Ectodermal cell (in vitro differentiated cells): Measurements from ENCODE around the gene CPB1.

Source experiments
- H3K27ac ChIP-seq: 2 replicates; pipeline ENCODE4 v1.7.0; 2013; ENCODE audit warnings: mild to moderate bottlenecking, low read depth, low read length; ENCODE audit not compliant: insufficient read depth, poor library complexity, severe bottlenecking
- H3K27me3 ChIP-seq: 2 replicates; pipeline ENCODE4 v1.7.0; 2013; ENCODE audit warnings: mild to moderate bottlenecking, low read length; ENCODE audit not compliant: insufficient read depth, control insufficient read depth, poor library complexity, severe bottlenecking
- H3K36me3 ChIP-seq: one replicate; pipeline ENCODE4 v1.7.0; 2013; ENCODE audit warnings: low read length; ENCODE audit not compliant: control insufficient read depth, insufficient read depth
- H3K4me1 ChIP-seq: one replicate; pipeline ENCODE4 v1.7.0; 2013; ENCODE audit warnings: low read length; ENCODE audit not compliant: control insufficient read depth, insufficient read depth
- H3K4me3 ChIP-seq: 2 replicates; pipeline ENCODE4 v1.7.0; 2013; ENCODE audit warnings: low read depth, low read length, control low read depth; ENCODE audit not compliant: insufficient read depth
- H3K9me3 ChIP-seq: 2 replicates; pipeline ENCODE4 v1.7.0; 2013; ENCODE audit warnings: mild to moderate bottlenecking, low read length, moderate library complexity; ENCODE audit not compliant: control insufficient read depth
- WGBS, 2 experiments: methylation state at CpG; one replicate each; pipeline ENCODE4 v1.1.7; 2013; ENCODE audit warnings: missing lambda C conversion rate in 2 of 2; 5-methylcytosine and 5-hydroxymethylcytosine counted together

CPB1 gene

GRCh38 chr3:148828136-148828690, 602 bp downstream of the CPB1 start:
- Histone ChIP-seq H3K36me3 (no peaks in the 10 kb centered on the region), H3K4me3 (no peak overlapping the region), H3K9me3 (no peaks in the 10 kb centered on the region), H3K27ac (no peak overlapping the region), H3K27me3 (no peaks in the 10 kb centered on the region), H3K4me1 (no peaks in the 10 kb centered on the region)
- 90 to 97% methylated on average over 2 to 4 of the region's 4 CpGs for WGBS, 2 experiments

GRCh38 chr3:148829926-148830325, 2.3 kb downstream of the CPB1 start:
- Histone ChIP-seq H3K9me3 (no peaks in the 10 kb centered on the region), H3K4me1 (no peaks in the 10 kb centered on the region), H3K4me3 (no peak overlapping the region), H3K36me3 (no peaks in the 10 kb centered on the region), H3K27me3 (no peaks in the 10 kb centered on the region), H3K27ac (no peak overlapping the region)
- WGBS, 2 experiments, result 86 to 94% methylated on average over 3 of the region's 3 CpGs

GRCh38 chr3:148833223-148833622, 5.6 kb downstream of the CPB1 start:
- H3K4me3 ChIP-seq, result no peak overlapping the region
- H3K36me3 ChIP-seq, result no peaks in the 10 kb centered on the region
- H3K27me3 ChIP-seq, result no peaks in the 10 kb centered on the region
- H3K4me1 ChIP-seq, result no peaks in the 10 kb centered on the region
- 87 to 95% methylated on average over 3 of the region's 3 CpGs for WGBS, 2 experiments
- no peaks in the 10 kb centered on the region for H3K9me3 ChIP-seq
- H3K27ac ChIP-seq, result no peak overlapping the region

- H3K27me3 ChIP-seq, result no peaks in the 10 kb centered on the region
- H3K4me3 ChIP-seq, result no peak overlapping the region
- H3K4me1 ChIP-seq, result no peaks in the 10 kb centered on the region
- H3K27ac ChIP-seq, result no peak overlapping the region
- no peaks in the 10 kb centered on the region for H3K9me3 ChIP-seq
- H3K36me3 ChIP-seq, result no peaks in the 10 kb centered on the region
These were observed 12.2 kb downstream of the CPB1 start for GRCh38 chr3:148839805-148840204.

GRCh38 chr3:148840451-148840850, 12.8 kb downstream of the CPB1 start:
- H3K27me3 ChIP-seq, result no peaks in the 10 kb centered on the region
- 95 to 97% methylated on average over 4 of the region's 4 CpGs for WGBS, 2 experiments
- H3K4me1 ChIP-seq, result no peaks in the 10 kb centered on the region
- no peak overlapping the region for H3K4me3 ChIP-seq
- no peaks in the 10 kb centered on the region for H3K36me3 ChIP-seq
- H3K27ac ChIP-seq, result no peak overlapping the region
- H3K9me3 ChIP-seq, result no peaks in the 10 kb centered on the region

GRCh38 chr3:148845756-148846395, 18.3 kb downstream of the CPB1 start:
- H3K9me3 ChIP-seq, result no peaks in the 10 kb centered on the region
- no peak overlapping the region for H3K27ac ChIP-seq
- 92 to 95% methylated on average over 2 of the region's 2 CpGs for WGBS, 2 experiments
- H3K4me1 ChIP-seq, result no peaks in the 10 kb centered on the region
- no peaks in the 10 kb centered on the region for H3K27me3 ChIP-seq
- no peak overlapping the region for H3K4me3 ChIP-seq
- H3K36me3 ChIP-seq, result no peaks in the 10 kb centered on the region

GRCh38 chr3:148847351-148847750, 19.7 kb downstream of the CPB1 start:
- Histone ChIP-seq H3K9me3 (no peaks in the 10 kb centered on the region), H3K4me3 (no peak overlapping the region), H3K36me3 (no peaks in the 10 kb centered on the region), H3K4me1 (no peaks in the 10 kb centered on the region), H3K27ac (no peak overlapping the region), H3K27me3 (no peaks in the 10 kb centered on the region)
- 83% methylated on average over 1 of the region's 1 CpG; no CpG with 5 or more reads in 1 of the 2 experiments for WGBS, 2 experiments

- Histone ChIP-seq H3K27ac (no peak overlapping the region), H3K4me3 (no peak overlapping the region), H3K27me3 (no peaks in the 10 kb centered on the region), H3K36me3 (no peaks in the 10 kb centered on the region), H3K9me3 (no peaks in the 10 kb centered on the region), H3K4me1 (no peaks in the 10 kb centered on the region)
- WGBS, 2 experiments, result no CpG with 5 or more reads among the region's 1 CpG
These were observed 20.8 kb downstream of the CPB1 start for GRCh38 chr3:148848410-148848809.

GRCh38 chr3:148852271-148852992, 24.8 kb downstream of the CPB1 start:
- Histone ChIP-seq H3K27me3 (no peaks in the 10 kb centered on the region), H3K36me3 (no peaks in the 10 kb centered on the region), H3K4me3 (no peak overlapping the region), H3K4me1 (no peaks in the 10 kb centered on the region), H3K27ac (no peak overlapping the region), H3K9me3 (no peaks in the 10 kb centered on the region)
- 89 to 90% methylated on average over 7 of the region's 7 CpGs for WGBS, 2 experiments

- Histone ChIP-seq H3K4me1 (no peaks in the 10 kb centered on the region), H3K27me3 (no peaks in the 10 kb centered on the region), H3K36me3 (no peaks in the 10 kb centered on the region), H3K9me3 (no peaks in the 10 kb centered on the region), H3K4me3 (no peak overlapping the region), H3K27ac (no peak overlapping the region)
- 87 to 88% methylated on average over 2 of the region's 2 CpGs for WGBS, 2 experiments
These were observed 25.5 kb downstream of the CPB1 start for GRCh38 chr3:148853076-148853475.
